NB4 (cell line): ENCODE data around the gene ARHGEF7.

Experiments used
- CTCF ChIP-seq: IDR thresholded peaks from one replicate; pipeline ENCODE4 v1.5.1; 2012; ENCODE audit warnings: low read depth, low read length
- MYC ChIP-seq: IDR thresholded peaks from 2 replicates; pipeline ENCODE4 v1.6.1; 2011; ENCODE audit warnings: low read depth, low read length
- POLR2A ChIP-seq: IDR thresholded peaks from 2 replicates; pipeline ENCODE4 v1.6.1; 2011; ENCODE audit warnings: mild to moderate bottlenecking; ENCODE audit not compliant: insufficient read length; ENCODE audit errors: extremely low read depth

DNA sequence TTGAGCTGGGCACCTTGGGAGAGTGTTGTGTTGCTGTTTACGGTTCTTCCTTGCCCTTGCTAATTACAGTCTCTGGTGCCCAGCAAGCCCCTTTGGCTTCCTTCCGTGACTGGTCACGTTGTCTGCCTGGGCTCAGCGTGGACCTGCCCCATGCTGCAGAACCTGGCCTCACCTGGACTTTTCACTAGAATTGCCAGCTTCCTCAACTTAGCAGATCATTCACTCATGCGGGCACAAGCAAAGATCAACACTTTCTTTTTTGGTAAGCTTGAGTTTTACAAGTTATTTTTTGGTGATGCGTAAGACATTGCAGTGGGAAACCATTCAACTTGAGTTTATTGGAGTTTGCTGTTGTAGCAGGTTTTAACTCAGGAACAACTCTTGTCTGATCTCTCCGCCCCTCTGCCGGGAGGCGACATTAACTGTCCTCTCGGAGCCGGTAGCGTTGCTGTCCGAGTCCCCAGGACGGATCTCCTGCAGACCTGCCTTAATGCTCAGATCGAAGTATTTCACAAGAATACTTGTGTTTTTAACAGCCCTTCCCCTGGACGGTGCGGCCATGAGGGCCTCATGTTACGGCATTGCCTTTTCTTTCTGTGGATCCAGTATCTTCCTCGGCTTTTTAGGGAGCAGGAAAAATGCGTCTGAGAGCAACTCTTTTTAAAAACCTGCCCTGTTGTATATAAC is 189.6 kb downstream of the ARHGEF7 start:
- no peak for TF ChIP-seq CTCF
- TF ChIP-seq MYC = no peak
- no peak for TF ChIP-seq POLR2A
